Adrenal gland (tissue), 5 donors: ENCODE data around the gene SLC35F1.

Source experiments
- CTCF ChIP-seq, 6 experiments: fragments of 450-650 bp in 4 of 6; fragments of 200-600 bp in 2 of 6; sonication (generic) in 1 of 6; IDR thresholded peaks; 1 replicate in 5 of 6; 2 replicates in 1 of 6; pipeline versions ENCODE4 v1.5.1 to v1.8.0; 2016 to 2021; ENCODE audit warnings: antibody characterized with exemption in 6 of 6, mild to moderate bottlenecking in 2 of 6, moderate library complexity in 1 of 6
- POLR2A ChIP-seq, 2 donors: fragments of 450-650 bp; IDR thresholded peaks; one replicate each; pipeline ENCODE4 v1.6.1; 2017; ENCODE audit warnings: antibody characterized with exemption in 2 of 2, mild to moderate bottlenecking in 2 of 2, moderate library complexity in 1 of 2
- donor health status: DM: no; HTN: no; CAD: no.

GRCh38 chr6:118228886-118229285 lies 321.8 kb downstream of the SLC35F1 start:
- no peak for TF ChIP-seq CTCF (IDR thresholded peaks at IDR 0.05)
- no peak for TF ChIP-seq POLR2A (IDR thresholded peaks at IDR 0.05)
